Keratinocyte (primary cell): ENCODE results near the gene APEX2. TPM values are rescaled to one million over a fixed set of nuclear protein-coding genes. Genes with fewer than 3 reads are reported as not detected.
"Not testable (repeated sequence)": the region's sequence is repeated elsewhere in the genome, so short reads cannot be mapped to it uniquely, and the experiment has no call there.

Experiments used
- DNase-seq: peaks from one replicate; pipeline ENCODE4 v3.0.0-alpha.2; 2011; ENCODE audit warnings: low read depth, missing footprints, low spot score
- FAIRE-seq: peaks from 2 replicates; lab custom pipeline; 2011; peaks lifted over from hg19 to GRCh38; lab: Jason Lieb, UNC
- H2AFZ ChIP-seq: 2 replicates; pipeline ENCODE4 v1.6.0; 2012; ENCODE audit warnings: low read length, control low read depth, inconsistent platforms; ENCODE audit not compliant: control insufficient read depth
- H3K27ac ChIP-seq: 2 replicates; pipeline ENCODE4 v1.5.1; 2011; ENCODE audit warnings: low read length; ENCODE audit not compliant: control insufficient read depth, insufficient read depth
- H3K27me3 ChIP-seq: 3 replicates; pipeline ENCODE4 v1.6.0; 2011; ENCODE audit warnings: low read length; ENCODE audit not compliant: control insufficient read depth, insufficient read depth; ENCODE audit errors: extremely low read depth
- H3K36me3 ChIP-seq, 2 experiments: 2 replicates in 1 of 2; 3 replicates in 1 of 2; pipeline ENCODE4 v1.5.1; 2011; ENCODE audit warnings: low read length in 2 of 2, mild to moderate bottlenecking in 1 of 2; ENCODE audit not compliant: control insufficient read depth in 2 of 2, insufficient read depth in 2 of 2; ENCODE audit errors: extremely low read depth in 1 of 2
- H3K4me1 ChIP-seq: 3 replicates; pipeline ENCODE4 v1.5.1; 2011; ENCODE audit warnings: low read length; ENCODE audit not compliant: control insufficient read depth, insufficient read depth; ENCODE audit errors: extremely low read depth
- H3K4me2 ChIP-seq: 3 replicates; pipeline ENCODE4 v1.6.0; 2011; ENCODE audit warnings: low read depth, low read length; ENCODE audit not compliant: control insufficient read depth, insufficient read depth; ENCODE audit errors: extremely low read depth
- H3K4me3 ChIP-seq, 3 experiments: fragments of 200-600 bp in 1 of 3; sonication (generic) in 1 of 3; 2 replicates in 2 of 3; 3 replicates in 1 of 3; pipeline ENCODE4 v1.5.1; 2011 to 2016; ENCODE audit warnings: low read length in 3 of 3, mild to moderate bottlenecking in 3 of 3, control low read depth in 2 of 3, inconsistent platforms in 1 of 3, low read depth in 1 of 3, mixed read lengths in 1 of 3, mixed run types in 1 of 3, moderate library complexity in 1 of 3; ENCODE audit not compliant: control insufficient read depth in 2 of 3, insufficient read depth in 2 of 3; ENCODE audit errors: extremely low read depth in 1 of 3
- H3K79me2 ChIP-seq: 2 replicates; pipeline ENCODE4 v1.6.0; 2012; ENCODE audit warnings: low read length; ENCODE audit not compliant: control insufficient read depth, insufficient read depth
- H3K9ac ChIP-seq: 3 replicates; pipeline ENCODE4 v1.6.0; 2011; ENCODE audit warnings: low read length; ENCODE audit not compliant: control insufficient read depth, insufficient read depth; ENCODE audit errors: extremely low read depth
- H3K9me1 ChIP-seq: 3 replicates; pipeline ENCODE4 v1.6.0; 2011; ENCODE audit warnings: low read length; ENCODE audit not compliant: control insufficient read depth, insufficient read depth; ENCODE audit errors: extremely low read depth
- H3K9me3 ChIP-seq: 2 replicates; pipeline ENCODE4 v1.5.1; 2012; ENCODE audit warnings: low read depth, low read length; ENCODE audit not compliant: control insufficient read depth
- H4K20me1 ChIP-seq: 3 replicates; pipeline ENCODE4 v1.6.0; 2011; ENCODE audit warnings: low read length; ENCODE audit not compliant: control insufficient read depth, insufficient read depth; ENCODE audit errors: extremely low read depth
- EZH2 ChIP-seq: IDR thresholded peaks from one replicate; pipeline ENCODE4 v1.6.1; 2012; ENCODE audit warnings: inconsistent platforms, mild to moderate bottlenecking, low read length, moderate library complexity
- dilution Hi-C: fragments of 300-500 bp; cut with MboI; formaldehyde crosslinking; loops from one replicate; pipeline ENCODE4 v1.7.0; 2020; ENCODE audit warnings: low sequenced_read_pairs; ENCODE audit not compliant: extremely low pct_ligation_motif_present
- polyA plus RNA-seq, 5 experiments: library from polyadenylated mRNA; depleted of rRNA in 3 of 5; stranded (reverse) in 3 of 5; stranded (forward) in 1 of 5; unstranded in 1 of 5; fragments of >200 nt; gene quantifications; 1 replicate in 1 of 5; 2 replicates in 3 of 5; 3 replicates in 1 of 5; pipeline versions ENCODE4 v1.2.1 to v1.2.3, GENCODE V29; 2011 to 2012; ENCODE audit warnings: missing spikeins in 2 of 5, low read depth in 1 of 5, low replicate concordance in 1 of 5
- TF ChIP-seq, protein P1 (sequence below), 3 experiments: IDR thresholded peaks in 1 of 3; conservative IDR thresholded peaks in 1 of 3; optimal IDR thresholded peaks in 1 of 3; 2 replicates in 2 of 3; 3 replicates in 1 of 3; pipeline versions ENCODE3 to v1.5.1; 2011; ENCODE audit warnings: low read length in 3 of 3, mild to moderate bottlenecking in 3 of 3, moderate library complexity in 2 of 3, control low read depth in 1 of 3, inconsistent platforms in 1 of 3; ENCODE audit not compliant: insufficient read depth in 2 of 3; ENCODE audit errors: extremely low read depth in 1 of 3

APEX2 gene
- polyA plus RNA-seq, 1 donor (not counting 4 experiments of a cell fraction or from before 2014, with no cell fraction given): 29.0 TPM

DNA sequence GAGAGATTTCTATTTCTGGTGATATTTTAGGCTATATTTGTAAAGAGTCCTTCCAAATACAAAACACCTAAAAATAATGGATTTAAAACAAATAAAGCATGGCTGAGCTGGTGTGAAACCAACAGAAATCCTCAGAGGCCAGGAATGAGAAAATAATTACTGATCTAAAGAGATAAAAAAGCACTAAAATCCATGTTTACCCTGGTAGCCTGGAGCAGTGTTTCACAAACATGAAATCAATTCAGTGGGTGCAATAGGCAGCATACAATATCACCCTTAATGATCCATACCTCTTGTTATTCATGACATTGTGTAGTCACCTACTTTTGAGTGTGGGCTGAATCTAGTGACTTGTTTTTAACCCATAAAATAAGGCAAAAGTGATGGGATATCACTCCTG lies 20.7 kb upstream of the APEX2 start:
- Histone ChIP-seq H3K4me3 (no peak overlapping the region), H3K9me1 (no peaks in the 10 kb centered on the region), H3K79me2 (no peaks in the 10 kb centered on the region), H3K27ac (no peak overlapping the region), H2AFZ (no peak overlapping the region), H3K4me1 (no peaks in the 10 kb centered on the region), H3K27me3 (no peaks in the 10 kb centered on the region), H3K9me3 (no peaks in the 10 kb centered on the region), H4K20me1 (no peaks in the 10 kb centered on the region), H3K4me2 (no peak overlapping the region), H3K36me3 (no peaks in the 10 kb centered on the region), H3K9ac (no peak overlapping the region)
- no peak for FAIRE-seq
- dilution Hi-C loops: no loop called here
- TF ChIP-seq, protein P1, sequence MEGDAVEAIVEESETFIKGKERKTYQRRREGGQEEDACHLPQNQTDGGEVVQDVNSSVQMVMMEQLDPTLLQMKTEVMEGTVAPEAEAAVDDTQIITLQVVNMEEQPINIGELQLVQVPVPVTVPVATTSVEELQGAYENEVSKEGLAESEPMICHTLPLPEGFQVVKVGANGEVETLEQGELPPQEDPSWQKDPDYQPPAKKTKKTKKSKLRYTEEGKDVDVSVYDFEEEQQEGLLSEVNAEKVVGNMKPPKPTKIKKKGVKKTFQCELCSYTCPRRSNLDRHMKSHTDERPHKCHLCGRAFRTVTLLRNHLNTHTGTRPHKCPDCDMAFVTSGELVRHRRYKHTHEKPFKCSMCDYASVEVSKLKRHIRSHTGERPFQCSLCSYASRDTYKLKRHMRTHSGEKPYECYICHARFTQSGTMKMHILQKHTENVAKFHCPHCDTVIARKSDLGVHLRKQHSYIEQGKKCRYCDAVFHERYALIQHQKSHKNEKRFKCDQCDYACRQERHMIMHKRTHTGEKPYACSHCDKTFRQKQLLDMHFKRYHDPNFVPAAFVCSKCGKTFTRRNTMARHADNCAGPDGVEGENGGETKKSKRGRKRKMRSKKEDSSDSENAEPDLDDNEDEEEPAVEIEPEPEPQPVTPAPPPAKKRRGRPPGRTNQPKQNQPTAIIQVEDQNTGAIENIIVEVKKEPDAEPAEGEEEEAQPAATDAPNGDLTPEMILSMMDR (optimal IDR thresholded peaks at IDR 0.05 in 1 of 3, IDR thresholded peaks at IDR 0.05 in 1 of 3, conservative IDR thresholded peaks at IDR 0.05 in 1 of 3; ENCODE audit: extremely low read depth in 1 of 3, insufficient read depth in 2 of 3, low read length in 3 of 3): no peak
- TF ChIP-seq EZH2: no peak
- DNase-seq: no peak

DNA sequence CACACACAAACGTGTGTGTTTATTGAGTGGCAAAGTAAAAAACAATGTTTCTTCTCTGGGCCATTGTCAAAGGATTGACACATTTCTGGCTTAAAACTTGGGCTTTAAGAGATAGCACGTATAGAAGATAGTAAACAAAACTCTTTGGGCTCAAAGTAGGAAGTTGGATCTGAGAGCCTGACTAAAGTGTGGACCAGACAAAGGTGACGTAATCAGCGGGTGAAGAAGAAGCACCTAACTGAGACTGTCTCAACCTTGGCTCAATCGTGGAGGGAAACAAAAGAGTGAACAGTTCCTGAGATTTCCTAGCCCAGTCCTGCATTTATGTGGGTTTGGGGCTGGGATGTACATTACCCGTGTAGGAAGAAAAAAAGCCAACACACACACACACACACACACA lies 19.8 kb upstream of the APEX2 start:
- H3K27ac ChIP-seq: no peak overlapping the region
- no peaks in the 10 kb centered on the region for H3K9me1 ChIP-seq
- dilution Hi-C loops: no loop called here
- H3K36me3 ChIP-seq: no peaks in the 10 kb centered on the region
- TF ChIP-seq, protein P1 (optimal IDR thresholded peaks at IDR 0.05 in 1 of 3, IDR thresholded peaks at IDR 0.05 in 1 of 3, conservative IDR thresholded peaks at IDR 0.05 in 1 of 3; ENCODE audit: extremely low read depth in 1 of 3, insufficient read depth in 2 of 3, low read length in 3 of 3): no peak
- H3K79me2 ChIP-seq: no peaks in the 10 kb centered on the region
- no peaks in the 10 kb centered on the region for H4K20me1 ChIP-seq
- H3K9ac ChIP-seq: no peak overlapping the region
- DNase-seq: no peak
- no peaks in the 10 kb centered on the region for H3K27me3 ChIP-seq
- FAIRE-seq: no peak
- H3K4me2 ChIP-seq: no peak overlapping the region
- H2AFZ ChIP-seq: no peak overlapping the region
- H3K9me3 ChIP-seq: no peaks in the 10 kb centered on the region
- no peaks in the 10 kb centered on the region for H3K4me1 ChIP-seq
- H3K4me3 ChIP-seq: no peak overlapping the region

DNA sequence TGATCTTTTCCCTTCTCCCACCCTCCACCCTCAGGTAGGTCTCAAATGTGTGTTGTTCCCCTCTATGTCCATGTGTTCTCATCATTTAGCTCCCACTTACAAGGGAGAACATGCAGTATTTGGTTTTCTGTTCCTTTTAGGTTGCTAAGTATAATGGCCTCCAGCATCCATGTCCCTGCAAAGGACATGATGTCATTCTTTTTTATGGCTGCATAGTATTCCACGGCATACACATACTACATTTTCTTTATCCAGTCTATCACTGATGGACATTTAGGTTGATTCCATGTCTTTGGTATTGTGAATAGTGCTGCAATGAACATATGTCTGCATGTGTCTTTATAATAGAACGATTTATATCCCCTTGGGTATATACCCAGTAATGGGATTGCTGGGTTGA lies 16.9 kb upstream of the APEX2 start:
- H3K36me3 ChIP-seq, H3K9me3 ChIP-seq, H3K27ac ChIP-seq, H3K4me3 ChIP-seq, H3K9ac ChIP-seq, H4K20me1 ChIP-seq, H3K4me1 ChIP-seq, dilution Hi-C loops, H3K4me2 ChIP-seq, H2AFZ ChIP-seq, FAIRE-seq, DNase-seq, H3K9me1 ChIP-seq, H3K79me2 ChIP-seq, H3K27me3 ChIP-seq: not testable (repeated sequence)
